Natural killer cell (primary cell): ENCODE measurements around the gene STARD10. TPM values are rescaled to one million over a fixed set of nuclear protein-coding genes. Genes with fewer than 3 reads are reported as not detected.
A peak's percentile ranks its signal among the peaks of the same experiment; 100 is the strongest.

ENCODE experiments used
- ATAC-seq, 3 donors: fragments of 150-1000 bp in 2 of 3; fragments of 200-7000 bp in 1 of 3; cut with Tn5 transposase; 1 replicate in 1 of 3; 2 replicates in 2 of 3; pipeline ENCODE4 v1.10.0; 2021; ENCODE audit warnings: mild to moderate bottlenecking in 2 of 3, moderate library complexity in 2 of 3
- DNase-seq, 2 donors: peaks; one replicate each; pipeline versions ENCODE4 v3.0.0 to v3.0.0-alpha.2; 2013 to 2021; ENCODE audit warnings: mixed read lengths in 1 of 2
- H3K27ac ChIP-seq: one replicate; pipeline ENCODE4 v1.5.1; 2013; ENCODE audit warnings: mild to moderate bottlenecking, low read length
- H3K27me3 ChIP-seq: one replicate; pipeline ENCODE4 v1.6.1; 2013; ENCODE audit warnings: low read length; ENCODE audit not compliant: control insufficient read depth, insufficient read depth
- H3K36me3 ChIP-seq: one replicate; pipeline ENCODE4 v1.6.1; 2013; ENCODE audit warnings: low read length; ENCODE audit not compliant: control insufficient read depth, insufficient read depth
- H3K4me1 ChIP-seq: one replicate; pipeline ENCODE4 v1.6.1; 2013; ENCODE audit warnings: low read length; ENCODE audit not compliant: control insufficient read depth, insufficient read depth
- H3K4me3 ChIP-seq: one replicate; pipeline ENCODE4 v1.5.1; 2013; ENCODE audit warnings: low read length
- H3K9me3 ChIP-seq: one replicate; pipeline ENCODE4 v1.6.1; 2013; ENCODE audit warnings: low read length; ENCODE audit not compliant: control insufficient read depth, insufficient read depth
- H3K27ac Mint-ChIP-seq, 2 donors: one replicate each; pipeline ENCODE4 v1.8.0; 2022; ENCODE audit warnings: mild to moderate bottlenecking in 2 of 2, mixed read lengths in 2 of 2, moderate library complexity in 1 of 2
- H3K27me3 Mint-ChIP-seq, 2 donors: one replicate each; pipeline ENCODE4 v1.8.0; 2022; ENCODE audit warnings: low read depth in 2 of 2, mixed read lengths in 2 of 2
- H3K36me3 Mint-ChIP-seq: one replicate; pipeline ENCODE4 v1.8.0; 2022; ENCODE audit warnings: mixed read lengths
- H3K4me1 Mint-ChIP-seq, 2 donors: one replicate each; pipeline ENCODE4 v1.8.0; 2022; ENCODE audit warnings: mixed read lengths in 2 of 2
- H3K4me3 Mint-ChIP-seq: one replicate; pipeline ENCODE4 v1.8.0; 2022; ENCODE audit warnings: mild to moderate bottlenecking, moderate library complexity, mixed read lengths
- H3K9me3 Mint-ChIP-seq, 2 donors: one replicate each; pipeline ENCODE4 v1.8.0; 2022; ENCODE audit warnings: mixed read lengths in 2 of 2
- CTCF ChIP-seq: fragments of 200-600 bp; IDR thresholded peaks from one replicate; pipeline ENCODE4 v1.8.0; 2022; ENCODE audit warnings: antibody characterized with exemption
- WGBS: methylation state at CpG from one replicate; pipeline ENCODE4 v1.1.7; 2013; ENCODE audit warnings: missing lambda C conversion rate; ENCODE audit not compliant: insufficient coverage; 5-methylcytosine and 5-hydroxymethylcytosine counted together
- intact Hi-C: fragments of 100-400 bp; cut with micrococcal nuclease; formaldehyde crosslinking; loops from one replicate; pipeline ENCODE4 v1.14.2; 2022
- total RNA-seq, 4 donors: library from RNA; stranded (reverse); fragments of 120-200 nt in 1 of 4; gene quantifications; one replicate each; pipeline versions ENCODE4 v1.2.3 to v1.2.4, GENCODE V29; 2013 to 2022

Gene STARD10
- total RNA-seq, 3 donors from 2014 or later (not counting 1 experiment from before 2014, with no cell fraction given) = 10.9 to 17.3 (median 11.7) TPM

GRCh38 chr11:72815110-72815618 is 21.3 kb upstream of the STARD10 start:
- DNase-seq = no peak
- Mint-ChIP-seq H3K9me3 (no peaks in the 10 kb centered on the region), H3K4me1 (peaks cover 50 to 63% of the 10 kb centered on the region in 2 donors), H3K27ac (peak overlapping the region; percentile 98 to 100), H3K4me3 (peak overlapping the region; percentile 94), H3K27me3 (no peaks in the 10 kb centered on the region), H3K36me3 (no peaks in the 10 kb centered on the region)
- H3K9me3 ChIP-seq = no peaks in the 10 kb centered on the region
- H3K4me3 ChIP-seq = peak overlapping the region; percentile 66
- TF ChIP-seq CTCF = no peak
- ATAC-seq = no peak
- no peaks in the 10 kb centered on the region for H3K27me3 ChIP-seq
- H3K4me1 ChIP-seq = peaks cover 51% of the 10 kb centered on the region
- H3K27ac ChIP-seq = peak overlapping the region; percentile 100
- WGBS = under 1% methylated on average over 9 of the region's 13 CpGs
- H3K36me3 ChIP-seq = peaks cover 30% of the 10 kb centered on the region
- intact Hi-C loops = loop anchor here (2.0 kb wide), 1 partner anchor 328 kb away; the partner anchor contains the start of gene FCHSD2

GRCh38 chr11:72814286-72815109 is 20.7 kb upstream of the STARD10 start, which contains the start of gene ATG16L2:
ATG16L2 (plus strand) TSS chr11:72814411; CDS start chr11:72814446, 35 bp downstream.
- Histone ChIP-seq H3K36me3 (peaks cover 25% of the 10 kb centered on the region), H3K27ac (peak within 1 kb of the TSS; percentile 100), H3K4me1 (peaks cover 51% of the 10 kb centered on the region), H3K4me3 (peak within 1 kb of the TSS; percentile 66), H3K9me3 (no peaks in the 10 kb centered on the region), H3K27me3 (no peaks in the 10 kb centered on the region)
- Mint-ChIP-seq H3K27me3 (no peaks in the 10 kb centered on the region), H3K4me3 (peak within 1 kb of the TSS; percentile 99), H3K36me3 (no peaks in the 10 kb centered on the region), H3K9me3 (no peaks in the 10 kb centered on the region), H3K4me1 (peaks cover 50 to 63% of the 10 kb centered on the region in 2 donors), H3K27ac (peak within 1 kb of the TSS; percentile 98 to 100)
- TF ChIP-seq CTCF = no peak
- peak; percentile 66 to 88 (median 78) for ATAC-seq
- intact Hi-C loops = loop anchor here (2.0 to 5.0 kb wide), 2 partner anchors 328 to 592 kb away; partner anchors contain the start of genes FCHSD2 and INPPL1
- under 1% methylated on average over 75 of the region's 75 CpGs for WGBS
- DNase-seq = peak; percentile 93 to 97

- Mint-ChIP-seq H3K36me3 (no peaks in the 10 kb centered on the region), H3K4me3 (peak overlapping the region; percentile 99), H3K27me3 (no peaks in the 10 kb centered on the region), H3K9me3 (no peaks in the 10 kb centered on the region), H3K4me1 (peaks cover 50 to 63% of the 10 kb centered on the region in 2 donors), H3K27ac (peak overlapping the region; percentile 98 to 100)
- H3K4me1 ChIP-seq = peaks cover 51% of the 10 kb centered on the region
- no peaks in the 10 kb centered on the region for H3K9me3 ChIP-seq
- peak overlapping the region; percentile 66 for H3K4me3 ChIP-seq
- H3K27ac ChIP-seq = peak overlapping the region; percentile 100
- intact Hi-C loops = loop anchor here (1.0 to 5.0 kb wide), 5 partner anchors 21 to 592 kb away; partner anchors contain the start of genes FCHSD2 and INPPL1
- no peak for TF ChIP-seq CTCF
- WGBS = under 1% methylated on average over 47 of the region's 47 CpGs
- no peaks in the 10 kb centered on the region for H3K27me3 ChIP-seq
- peaks cover 22% of the 10 kb centered on the region for H3K36me3 ChIP-seq
- DNase-seq (peak in 1 of 2 donors; percentile 88), ATAC-seq (peak; percentile 55 to 82 (median 65))
Measured at GRCh38 chr11:72813740-72814285, 20.0 kb upstream of the STARD10 start.
